GM18873 (cell line): Measurements from ENCODE around the gene PDHB.
"Not testable (repeated sequence)": the region's sequence is repeated elsewhere in the genome, so short reads cannot be mapped to it uniquely, and the experiment has no call there.

Source experiments
- ATAC-seq: cut with Tn5 transposase; IDR thresholded peaks from one replicate; pipeline ENCODE4 v1.9.1; 2021; ENCODE audit warnings: mild to moderate bottlenecking, moderate library complexity, moderate number of reproducible peaks; ENCODE audit not compliant: unreplicated experiment, low FRiP score

PDHB gene

DNA sequence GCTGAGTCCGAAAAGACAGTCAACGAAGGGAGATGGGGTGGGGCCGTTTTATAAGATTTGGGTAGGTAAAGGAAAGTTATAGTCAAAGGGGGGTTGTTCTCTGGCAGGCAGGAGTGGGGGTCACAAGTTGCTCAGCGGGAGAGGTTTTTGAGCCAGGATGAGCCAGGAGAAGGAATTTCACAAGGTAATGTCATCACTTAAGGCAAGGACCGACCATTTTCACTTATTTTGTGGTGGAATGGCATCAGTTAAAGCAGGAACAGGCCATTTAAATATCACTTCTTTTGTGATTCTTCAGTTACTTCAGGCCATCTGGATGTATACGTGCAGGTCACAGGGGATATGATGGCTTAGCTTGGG is 7.3 kb upstream of the PDHB start:
- ATAC-seq = not testable (repeated sequence)

- not testable (repeated sequence) for ATAC-seq
Measured at GRCh38 chr3:58437276-58437675, 3.6 kb upstream of the PDHB start.

DNA sequence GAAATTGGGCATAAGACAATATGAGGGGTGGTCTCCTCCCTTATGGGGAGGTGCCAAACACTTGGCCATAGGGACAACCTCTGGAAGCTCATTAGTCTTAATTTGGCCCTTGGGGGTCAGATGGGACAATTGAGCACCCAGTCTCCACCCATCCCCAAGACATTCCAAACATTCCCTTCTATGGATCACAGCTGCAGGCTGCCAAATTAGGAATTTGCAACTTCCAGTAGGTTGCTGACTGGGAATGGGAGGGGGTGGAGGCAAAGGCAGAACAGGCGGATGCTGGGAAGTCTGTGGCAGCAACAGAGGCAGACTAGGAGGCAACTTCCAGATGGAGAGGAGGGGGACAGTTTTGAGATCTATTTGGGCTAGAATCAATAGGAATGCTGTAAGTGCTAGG is 1.4 kb upstream of the PDHB start:
- ATAC-seq = no peak

DNA sequence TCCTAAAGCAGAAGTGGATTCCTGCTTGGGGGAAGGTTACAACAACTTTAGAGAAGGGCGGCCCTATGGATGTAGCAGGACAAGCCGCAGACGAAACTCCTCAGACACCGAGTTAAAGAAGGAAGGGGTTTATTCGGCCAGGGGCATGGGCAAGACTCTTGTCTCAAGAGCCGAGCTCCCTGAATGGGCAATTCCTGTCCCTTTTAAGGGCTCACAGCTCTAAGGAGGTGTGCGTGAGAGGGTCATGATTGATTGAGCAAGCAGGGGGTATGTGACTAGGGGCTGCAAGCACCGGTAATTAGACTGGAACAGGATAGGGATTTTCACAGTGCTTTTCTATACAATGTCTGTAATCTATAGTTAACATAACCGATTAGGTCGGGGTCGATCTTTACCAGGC is 879 bp upstream of the PDHB start:
- no peak for ATAC-seq

DNA sequence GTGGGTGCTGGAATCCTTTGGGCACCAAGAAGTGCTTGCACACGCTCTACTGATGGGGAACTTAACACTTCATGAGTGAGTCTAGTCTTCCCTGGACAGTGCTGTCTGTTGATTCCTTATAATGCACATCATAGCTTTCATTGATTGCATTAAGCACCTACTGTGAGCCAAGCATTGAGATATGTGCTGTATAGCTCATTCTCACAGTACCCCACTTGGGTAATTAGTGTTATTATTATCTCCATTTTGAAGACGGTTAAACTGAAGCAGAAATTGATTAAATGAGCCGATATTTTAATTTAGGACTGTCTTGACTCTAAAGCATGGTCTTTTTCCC is 504 bp upstream of the PDHB start:
- ATAC-seq = no peak

DNA sequence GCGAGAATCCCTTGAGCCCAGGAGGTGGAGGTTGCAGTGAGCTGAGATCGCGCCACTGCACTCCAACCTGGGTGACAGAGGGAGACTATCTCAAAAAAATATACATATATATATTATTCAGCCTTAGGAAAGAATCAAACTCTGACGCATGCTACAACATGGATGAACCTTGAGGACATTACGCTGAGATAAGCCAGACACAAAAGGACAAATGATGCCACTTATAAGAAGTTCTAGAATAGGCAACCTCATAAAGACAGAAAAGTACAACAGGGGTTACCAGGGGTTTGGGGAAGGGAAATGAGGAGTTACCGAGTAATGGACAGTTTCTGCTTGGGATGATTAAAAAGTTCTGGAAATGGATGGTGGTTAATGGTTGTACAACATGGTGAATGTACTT is 727 bp downstream of the PDHB start:
- no peak for ATAC-seq

GRCh38 chr3:58429657-58430056 is 4.0 kb downstream of the PDHB start:
- ATAC-seq = peak; percentile 44

GRCh38 chr3:58427661-58428361 is 5.8 kb downstream of the PDHB start:
- ATAC-seq = no peak

DNA sequence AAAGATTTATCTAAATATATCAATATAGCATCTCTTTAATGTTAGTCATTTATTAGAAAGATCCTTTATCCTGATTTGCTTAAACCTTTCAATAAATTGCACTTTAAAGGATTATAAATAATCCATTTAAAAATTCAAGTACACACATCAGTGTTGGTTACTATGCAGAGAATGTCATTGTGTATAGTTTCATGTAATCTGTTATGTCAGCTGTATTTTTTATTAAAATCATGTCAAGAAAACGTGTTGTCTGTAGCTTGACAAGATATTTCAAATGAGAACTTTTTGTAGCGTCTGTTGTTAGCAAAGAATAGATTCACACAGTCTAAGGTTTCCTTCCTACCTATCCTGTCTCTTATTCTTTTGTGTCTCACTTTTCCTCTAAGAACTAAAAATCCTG is 7.8 kb downstream of the PDHB start:
- ATAC-seq = no peak

DNA sequence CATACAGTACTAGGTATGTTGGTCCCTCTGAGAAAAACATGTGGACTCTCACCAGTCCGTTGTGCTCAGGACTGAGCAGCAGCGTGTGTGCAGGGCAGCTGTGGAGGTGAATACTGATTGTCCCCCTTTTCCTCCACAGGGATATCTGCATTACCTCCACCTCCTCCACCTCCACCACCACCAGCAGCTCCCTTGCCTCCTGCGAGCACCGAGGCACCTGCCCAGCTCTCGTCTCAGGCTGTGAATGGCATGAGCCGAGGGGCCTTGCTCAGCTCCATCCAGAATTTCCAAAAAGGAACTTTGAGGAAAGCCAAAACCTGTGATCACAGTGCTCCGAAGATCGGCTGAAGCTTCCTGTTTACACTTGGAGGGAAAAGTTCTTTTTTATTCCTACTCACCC is 9.0 kb downstream of the PDHB start:
- no peak for ATAC-seq

- ATAC-seq = no peak
Measured at GRCh38 chr3:58422756-58423325, 10.8 kb downstream of the PDHB start.

GRCh38 chr3:58421004-58421403 is 12.6 kb downstream of the PDHB start:
- no peak for ATAC-seq

DNA sequence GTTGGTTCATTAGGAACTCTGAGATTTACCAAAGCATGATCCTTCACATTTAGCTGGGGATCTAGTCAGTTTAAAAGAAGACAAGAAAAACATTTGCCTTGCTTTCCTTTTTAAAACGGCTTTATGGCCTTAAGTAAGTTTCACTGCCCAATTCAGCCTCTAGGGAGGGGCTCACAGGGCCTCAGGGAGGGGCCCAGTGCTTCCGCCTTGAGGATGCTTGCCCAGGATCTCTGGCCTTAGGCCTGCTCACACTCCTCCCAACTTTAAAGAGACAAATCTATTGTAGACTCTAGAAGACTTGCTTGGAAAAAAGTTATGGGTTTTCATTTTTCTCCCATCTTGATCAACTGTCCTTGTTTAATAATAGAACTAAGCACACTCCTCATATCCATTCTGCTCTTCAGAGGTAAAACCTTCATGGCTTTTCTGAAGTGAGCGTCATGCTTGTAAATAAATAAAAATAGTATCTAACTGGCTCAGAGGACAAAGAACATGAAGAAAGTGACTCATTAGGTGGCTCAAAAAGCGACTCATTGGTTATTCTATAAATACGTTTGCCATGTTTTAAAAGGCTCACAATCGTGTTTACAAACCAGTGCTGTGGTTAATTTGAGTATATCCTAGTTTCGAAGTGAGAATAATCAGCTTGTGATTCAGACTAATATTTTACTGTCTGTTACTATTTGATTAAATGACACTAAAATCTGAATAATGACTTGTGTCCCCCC is 13.7 kb downstream of the PDHB start:
- peak; percentile 50 for ATAC-seq

DNA sequence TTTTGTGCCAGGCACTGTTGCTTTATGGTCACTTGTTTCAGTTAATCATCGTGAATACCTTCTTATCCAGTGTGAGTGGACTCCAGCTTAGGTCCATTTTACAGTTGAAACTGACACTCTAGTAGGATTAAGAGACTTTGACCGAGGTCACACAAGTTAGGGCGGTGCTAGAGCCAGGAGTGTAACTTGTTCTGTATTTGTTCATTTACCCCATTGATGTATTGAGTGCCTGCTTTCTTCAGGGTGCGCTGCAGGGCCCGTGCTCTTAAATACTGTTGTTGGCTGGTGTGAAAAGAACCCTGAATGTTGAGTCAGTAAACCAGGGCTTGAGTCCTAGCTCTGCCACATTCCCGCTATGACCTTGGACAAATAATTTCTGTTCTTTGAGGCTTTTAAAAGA is 15.4 kb downstream of the PDHB start:
- ATAC-seq = no peak

DNA sequence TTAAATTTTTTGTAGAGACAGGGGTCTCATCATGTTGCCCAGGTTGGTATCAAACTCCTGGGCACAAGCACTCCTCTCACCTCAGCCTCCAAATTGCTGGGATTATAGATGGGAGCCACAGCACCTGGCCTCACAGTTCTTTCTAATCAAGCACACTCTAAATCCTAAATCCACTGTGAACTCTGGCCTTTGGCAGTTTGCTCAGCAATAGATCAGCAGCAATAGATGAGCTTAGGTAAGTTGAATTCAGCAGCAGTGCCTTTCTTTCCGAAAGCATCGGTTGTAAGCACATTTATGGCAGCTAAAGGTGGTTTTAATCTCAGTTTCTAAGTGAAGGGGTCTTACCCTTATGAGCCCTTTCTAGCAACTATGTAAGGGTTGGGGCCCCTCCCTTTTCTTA is 16.6 kb downstream of the PDHB start:
- no peak for ATAC-seq

GRCh38 chr3:58416191-58416590 is 17.4 kb downstream of the PDHB start:
- no peak for ATAC-seq

GRCh38 chr3:58414538-58415197 is 19.0 kb downstream of the PDHB start:
- ATAC-seq = no peak

GRCh38 chr3:58411851-58412830 is 21.5 kb downstream of the PDHB start:
- ATAC-seq = no peak

DNA sequence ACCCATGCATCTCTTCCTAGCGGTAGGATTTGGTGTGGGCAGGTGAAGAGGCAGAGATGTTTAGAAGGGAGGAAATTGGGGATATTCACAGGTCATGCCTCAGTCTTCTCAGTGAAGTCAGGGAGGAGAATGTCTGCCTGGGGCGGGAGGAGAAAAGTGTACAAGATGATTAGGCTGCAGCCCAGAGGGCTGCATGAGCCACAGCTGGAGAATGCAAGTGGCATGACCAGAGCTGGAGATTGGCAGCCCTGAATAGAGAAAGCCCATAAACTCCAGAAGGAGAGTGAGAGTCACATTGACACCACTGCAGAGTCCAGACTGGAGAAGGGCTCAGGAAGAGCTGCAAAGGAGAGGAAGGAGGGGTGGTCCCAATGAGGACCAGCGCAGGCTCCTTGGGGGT is 22.6 kb downstream of the PDHB start:
- no peak for ATAC-seq

GRCh38 chr3:58409663-58410062 is 24.0 kb downstream of the PDHB start:
- no peak for ATAC-seq
